DMS53 treated with DMSO at 0.1 percent for 48 hours (cell line): ENCODE measurements around the gene WBP1L.
"Not testable (repeated sequence)": the region's sequence is repeated elsewhere in the genome, so short reads cannot be mapped to it uniquely, and the experiment has no call there.

Experiments used
- DNase-seq: peaks from one replicate; lab custom pipeline; 2025; ENCODE audit not compliant: unreplicated experiment; lab: John Stamatoyannopoulos, UW

The WBP1L gene

DNA sequence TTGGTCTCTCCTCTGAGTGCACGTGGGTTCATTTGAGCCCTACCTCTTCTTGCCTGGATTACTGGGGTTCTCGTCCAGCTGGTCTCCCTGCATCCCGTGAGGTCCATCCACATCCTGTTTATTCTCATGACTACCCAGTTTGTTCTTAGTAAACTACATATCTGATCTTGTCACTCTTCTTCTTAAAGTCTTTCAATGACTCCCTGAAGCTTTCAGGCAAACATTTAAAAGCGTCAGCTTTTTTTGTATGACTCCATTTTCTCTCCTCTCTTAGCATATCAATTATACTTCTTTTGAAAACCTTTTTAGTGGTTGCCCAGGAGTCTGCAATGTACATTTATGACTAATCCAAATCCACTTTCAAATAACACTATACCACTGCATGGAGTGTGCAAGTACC, 21.8 kb upstream of the WBP1L start:
- DNase-seq, result no peak

DNA sequence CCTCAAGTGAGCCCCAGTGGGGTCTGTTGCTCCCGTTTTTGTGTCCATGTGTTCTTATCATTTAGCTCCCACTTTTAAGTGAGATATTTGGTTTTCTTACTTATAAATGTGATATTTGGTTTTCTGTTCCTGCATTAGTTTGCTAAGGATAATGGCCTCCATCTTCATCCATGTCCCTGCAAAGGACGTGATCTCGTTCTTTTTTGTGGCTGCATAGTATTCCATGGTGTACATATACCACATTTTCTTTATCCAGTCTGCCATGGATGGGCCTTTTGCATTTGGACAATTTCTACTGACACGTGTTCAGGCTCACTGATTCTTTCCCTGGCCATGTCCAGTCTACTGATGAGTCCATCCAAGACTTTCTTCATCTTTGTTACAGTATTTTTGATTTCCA, 19.8 kb upstream of the WBP1L start:
- DNase-seq, result no peak

GRCh38 chr10:102726274-102726673, 17.5 kb upstream of the WBP1L start:
- no peak for DNase-seq

DNA sequence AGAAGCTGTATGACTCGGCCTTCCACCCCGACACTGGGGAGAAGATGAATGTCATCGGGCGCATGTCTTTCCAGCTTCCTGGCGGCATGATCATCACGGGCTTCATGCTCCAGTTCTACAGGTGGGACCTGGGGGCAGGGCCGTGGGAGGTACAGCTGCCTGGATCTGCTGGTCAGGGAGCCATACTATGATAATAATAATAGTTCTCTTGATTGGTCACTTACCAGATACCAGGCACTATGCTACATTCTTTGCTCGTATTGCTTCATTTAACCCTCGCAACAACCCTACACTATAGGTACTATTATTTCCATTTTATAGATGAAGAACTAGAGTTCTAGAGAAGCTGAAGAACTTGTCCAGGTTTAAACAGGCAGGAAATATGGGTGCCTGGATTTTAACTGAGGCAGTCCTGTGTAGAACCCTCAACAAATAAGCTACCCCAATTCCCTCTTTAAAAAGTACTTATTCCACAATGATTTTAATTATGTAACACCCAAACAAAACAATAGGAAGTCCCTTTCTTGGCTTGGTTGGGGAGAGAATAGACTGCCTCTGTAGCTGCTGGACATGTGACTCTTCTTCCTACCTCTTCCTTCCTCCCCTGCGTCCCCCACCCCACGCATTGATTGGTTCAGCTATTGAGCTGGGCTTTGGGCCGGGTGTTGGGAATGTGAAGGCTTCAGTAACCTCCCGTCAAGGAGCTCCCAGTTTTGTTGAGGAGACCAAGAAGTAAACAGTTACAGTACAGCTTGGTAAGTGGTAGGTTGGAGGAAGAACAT, 16.5 kb upstream of the WBP1L start:
- DNase-seq, result no peak

DNA sequence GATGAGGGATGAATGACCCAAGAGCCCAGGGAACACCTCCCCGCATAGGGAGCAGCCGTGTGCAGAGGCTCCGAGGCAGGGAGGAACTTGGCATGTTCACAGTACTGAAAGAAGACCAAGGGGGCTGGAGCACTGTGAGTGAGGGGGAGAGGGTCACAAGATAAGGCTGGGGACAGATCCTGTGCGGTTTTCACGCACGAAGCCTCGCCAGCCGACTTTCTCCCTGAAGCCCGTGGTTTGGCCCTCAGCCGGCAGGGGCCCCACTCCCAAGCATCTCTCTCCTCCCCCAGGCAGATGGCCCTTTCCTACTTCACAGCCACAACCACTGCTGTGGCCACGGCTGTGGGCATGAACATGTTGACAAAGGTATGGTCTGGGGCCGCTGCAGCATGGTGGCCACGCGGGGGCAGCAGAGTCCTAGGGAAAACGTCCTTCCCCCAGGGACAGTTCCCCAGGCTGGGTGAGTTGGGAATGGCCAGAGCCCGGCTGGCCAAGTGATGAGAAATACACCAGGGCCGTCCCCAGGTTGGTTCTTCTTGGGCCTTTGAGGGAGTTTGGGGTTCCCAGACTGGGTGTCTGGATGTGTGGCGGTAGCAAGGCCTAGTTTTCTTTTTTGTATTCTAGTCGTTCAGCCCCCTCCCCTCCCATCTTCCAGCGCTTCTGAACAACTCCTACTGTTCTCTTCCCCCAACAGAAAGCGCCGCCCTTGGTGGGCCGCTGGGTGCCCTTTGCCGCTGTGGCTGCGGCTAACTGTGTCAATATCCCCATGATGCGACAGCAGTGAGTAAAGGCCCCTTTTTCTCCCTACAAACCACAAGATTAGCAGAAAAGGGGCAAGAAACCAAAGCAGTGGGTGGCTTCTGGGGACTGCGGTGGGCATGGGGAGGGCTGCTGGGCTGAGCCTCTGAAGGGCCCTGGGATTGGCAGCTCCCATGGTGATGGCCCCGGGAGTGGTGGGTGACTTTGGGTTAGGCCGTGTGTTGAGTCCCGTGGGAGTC, 14.4 kb upstream of the WBP1L start:
- DNase-seq, result peak; percentile 77

DNA sequence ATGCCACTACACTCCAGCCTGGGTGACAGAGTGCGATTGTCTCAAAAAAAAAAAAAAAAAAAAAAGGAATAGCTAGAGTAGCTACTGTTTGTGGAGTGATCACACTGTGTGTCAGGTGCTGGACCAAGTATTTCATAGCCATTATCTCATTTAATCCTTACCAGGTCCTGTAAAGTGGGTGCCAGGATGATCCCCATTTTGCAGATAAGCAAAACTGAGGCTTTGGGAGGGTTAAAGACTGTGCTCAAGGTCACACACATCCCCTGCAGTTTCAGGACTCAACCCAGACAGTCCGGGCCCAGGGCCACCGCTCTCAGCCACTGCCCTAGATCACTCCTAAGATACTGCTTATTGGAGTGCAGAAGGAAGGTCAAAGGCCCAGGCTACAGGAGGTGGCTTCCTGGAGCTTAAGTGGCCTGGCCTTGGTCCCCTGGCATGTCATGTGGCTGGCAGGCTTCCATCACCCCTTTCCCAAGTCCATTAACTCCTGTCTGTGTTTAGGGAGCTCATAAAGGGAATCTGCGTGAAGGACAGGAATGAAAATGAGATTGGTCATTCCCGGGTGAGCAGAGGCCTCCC, 12.4 kb upstream of the WBP1L start:
- no peak for DNase-seq

DNA sequence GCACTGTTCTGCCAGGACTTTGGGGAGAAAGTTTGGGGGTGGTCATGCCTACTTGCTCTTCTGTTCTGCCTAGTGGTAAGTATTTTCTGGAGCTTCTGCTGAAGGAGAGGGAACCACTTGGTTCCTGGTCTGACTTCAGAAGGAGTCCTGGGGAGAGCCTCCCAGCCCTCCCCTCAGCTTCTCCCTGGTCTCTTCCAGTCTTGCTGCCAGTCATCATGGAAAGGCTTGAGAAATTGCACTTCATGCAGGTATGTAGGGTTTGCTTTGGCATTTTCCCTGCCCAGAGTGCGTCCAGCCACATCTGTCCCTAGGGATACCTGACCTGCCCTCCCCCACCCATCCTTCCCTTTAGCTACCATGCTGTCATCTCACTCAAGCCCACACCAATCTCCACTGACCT, 11.1 kb upstream of the WBP1L start:
- no peak for DNase-seq

GRCh38 chr10:102735065-102735562, 8.6 kb upstream of the WBP1L start:
- DNase-seq, result no peak

DNA sequence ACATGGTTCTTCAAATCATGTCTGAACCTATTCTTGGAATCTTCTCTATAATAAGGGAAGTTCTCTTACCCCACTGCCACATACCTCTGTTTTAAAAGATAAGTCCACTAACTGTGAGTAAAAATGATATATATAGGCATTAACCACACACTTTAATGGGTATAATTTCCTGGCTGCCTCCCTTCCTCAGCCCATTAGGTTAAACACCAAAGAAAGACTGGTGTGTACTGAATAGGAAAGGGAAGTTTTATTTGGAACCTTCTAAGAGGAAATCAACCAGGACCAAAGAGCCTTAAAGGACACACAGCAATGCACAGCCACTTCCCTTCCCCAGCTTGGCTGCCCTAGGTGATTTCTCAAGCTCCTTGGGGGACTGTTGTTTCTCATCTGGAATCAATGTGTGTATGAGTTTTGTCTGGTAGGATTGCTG, 5.0 kb upstream of the WBP1L start:
- no peak for DNase-seq

- DNase-seq, result no peak
Measured at GRCh38 chr10:102740229-102740628, 3.5 kb upstream of the WBP1L start.

DNA sequence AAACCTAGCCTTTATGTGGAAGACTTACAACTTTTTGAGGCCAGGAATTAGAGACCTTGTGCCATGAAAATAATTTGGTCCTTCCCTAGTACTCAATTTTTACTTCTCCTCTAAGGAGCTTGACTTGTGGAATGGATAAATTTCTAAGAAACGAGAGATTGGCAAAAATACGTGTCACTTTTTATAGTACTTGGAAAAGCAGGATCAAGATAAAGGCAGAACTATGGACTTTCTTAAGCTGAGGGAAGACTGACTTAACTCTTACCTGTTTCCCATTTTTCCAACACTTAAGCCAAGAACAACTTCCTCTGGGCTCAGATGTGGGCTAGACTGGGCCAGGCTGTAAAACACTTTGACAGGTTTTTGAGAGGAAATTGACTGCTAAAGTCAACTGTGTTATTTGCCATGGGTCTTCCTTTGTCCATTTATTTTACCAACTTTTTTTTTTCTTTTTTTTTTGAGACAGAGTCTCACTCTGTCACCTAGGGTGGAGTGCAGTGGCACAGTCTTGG, 2.0 kb upstream of the WBP1L start:
- no peak for DNase-seq

DNA sequence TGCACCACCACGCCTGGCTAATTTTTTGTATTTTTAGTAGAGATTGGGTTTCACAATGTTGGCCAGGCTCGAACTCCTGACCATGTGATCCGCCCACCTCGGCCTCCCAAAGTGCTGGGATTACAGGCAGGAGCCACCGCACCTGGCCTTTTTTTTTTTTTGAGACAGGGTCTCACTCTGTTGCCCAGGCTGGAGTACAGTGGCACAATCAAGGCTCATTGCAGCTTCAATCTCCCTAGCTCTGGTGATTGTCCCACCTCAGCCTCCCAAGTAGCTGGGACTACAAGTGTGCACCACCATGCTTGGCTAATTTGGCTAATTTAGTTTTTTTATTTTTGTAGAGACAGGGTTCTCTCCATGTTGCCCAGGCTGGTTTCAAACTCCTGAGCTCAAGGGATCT, 1.4 kb upstream of the WBP1L start:
- DNase-seq, result not testable (repeated sequence)

DNA sequence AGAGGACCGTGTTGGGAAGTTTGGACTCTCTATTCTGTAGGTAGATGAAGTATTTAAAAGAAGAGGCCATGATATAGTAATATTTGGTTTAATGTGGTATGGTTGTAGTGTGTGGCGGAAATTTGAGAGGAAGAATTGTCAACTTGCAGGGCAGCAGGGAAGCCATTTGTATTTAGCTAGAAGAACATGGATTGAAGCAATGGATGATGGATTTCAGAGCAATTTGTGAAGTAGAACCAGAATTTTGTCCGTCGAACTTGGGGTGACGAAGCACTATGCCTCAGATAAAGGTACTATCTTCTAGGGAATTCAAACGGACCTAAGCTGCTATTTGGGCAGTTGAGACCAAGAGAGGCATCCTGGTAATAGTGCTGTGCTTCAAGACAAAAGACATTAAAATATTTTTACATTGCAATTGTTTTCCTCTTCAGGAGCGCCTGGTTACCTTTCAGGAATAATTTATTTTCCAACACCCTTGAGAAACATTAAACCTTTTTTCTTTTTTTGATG, 615 bp upstream of the WBP1L start:
- DNase-seq, result no peak

DNA sequence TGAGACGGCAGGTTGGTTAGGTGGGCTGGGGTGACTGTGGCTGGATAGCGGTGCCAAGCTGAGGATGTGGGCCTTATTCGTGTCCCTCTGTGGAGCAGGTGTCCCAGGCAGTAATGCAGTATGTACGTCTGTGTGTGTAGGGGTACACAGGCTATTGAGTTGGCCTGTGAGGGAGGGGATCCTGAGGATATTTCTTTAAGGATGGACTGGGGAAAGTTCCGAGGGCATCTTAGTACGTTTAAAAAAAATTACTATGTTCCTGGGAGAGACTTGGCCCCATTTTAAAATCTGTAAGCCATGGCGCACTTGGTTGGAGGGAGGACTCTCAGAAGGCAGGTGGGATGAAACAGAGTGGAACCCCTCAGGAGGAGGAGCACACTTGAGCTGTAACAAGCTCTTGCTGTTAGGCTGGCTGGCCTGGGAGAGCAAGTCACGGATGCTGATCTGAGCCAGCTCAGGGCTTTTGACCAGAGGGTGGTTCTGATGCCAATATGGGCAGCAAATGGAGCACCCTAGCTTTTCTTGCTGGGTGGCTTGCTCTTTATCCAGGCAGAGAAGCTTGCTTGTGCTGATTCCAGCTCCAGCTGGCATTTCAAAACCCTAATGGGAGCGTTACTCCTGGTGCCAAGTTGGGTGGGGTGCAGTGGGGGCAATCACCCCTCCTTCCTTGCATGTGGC, 765 bp downstream of the WBP1L start:
- no peak for DNase-seq

GRCh38 chr10:102745157-102745556, 1.4 kb downstream of the WBP1L start:
- DNase-seq, result no peak

- no peak for DNase-seq
Measured at GRCh38 chr10:102752266-102752930, 8.7 kb downstream of the WBP1L start.

- DNase-seq, result no peak
Measured at GRCh38 chr10:102752934-102753664, 9.4 kb downstream of the WBP1L start.

- DNase-seq, result no peak
Measured at GRCh38 chr10:102753718-102754117, 10.0 kb downstream of the WBP1L start.

- DNase-seq, result no peak
Measured at GRCh38 chr10:102757323-102757722, 13.6 kb downstream of the WBP1L start.
